ENCODE data around the gene PIP5K1B.

DNA sequence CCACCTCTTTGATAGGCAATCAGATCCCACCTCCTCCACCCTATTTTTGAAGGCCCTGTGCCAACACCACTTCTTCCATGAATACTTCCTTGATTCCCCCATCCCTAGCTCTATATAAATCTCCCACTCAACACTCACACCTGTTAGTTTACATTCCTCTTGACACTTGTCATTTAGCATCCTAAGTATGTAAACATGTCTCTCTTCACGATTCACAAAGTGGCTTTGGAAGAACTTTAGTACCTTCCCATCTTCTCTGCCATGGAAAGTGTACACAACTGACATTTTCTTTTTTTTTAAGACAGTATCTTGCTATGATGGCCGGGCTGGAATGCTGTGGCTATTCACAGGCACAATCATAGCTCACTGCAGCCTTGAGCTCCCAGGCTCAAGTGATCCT is 329.0 kb downstream of the PIP5K1B start:
- TF ChIP-seq, protein P1, sequence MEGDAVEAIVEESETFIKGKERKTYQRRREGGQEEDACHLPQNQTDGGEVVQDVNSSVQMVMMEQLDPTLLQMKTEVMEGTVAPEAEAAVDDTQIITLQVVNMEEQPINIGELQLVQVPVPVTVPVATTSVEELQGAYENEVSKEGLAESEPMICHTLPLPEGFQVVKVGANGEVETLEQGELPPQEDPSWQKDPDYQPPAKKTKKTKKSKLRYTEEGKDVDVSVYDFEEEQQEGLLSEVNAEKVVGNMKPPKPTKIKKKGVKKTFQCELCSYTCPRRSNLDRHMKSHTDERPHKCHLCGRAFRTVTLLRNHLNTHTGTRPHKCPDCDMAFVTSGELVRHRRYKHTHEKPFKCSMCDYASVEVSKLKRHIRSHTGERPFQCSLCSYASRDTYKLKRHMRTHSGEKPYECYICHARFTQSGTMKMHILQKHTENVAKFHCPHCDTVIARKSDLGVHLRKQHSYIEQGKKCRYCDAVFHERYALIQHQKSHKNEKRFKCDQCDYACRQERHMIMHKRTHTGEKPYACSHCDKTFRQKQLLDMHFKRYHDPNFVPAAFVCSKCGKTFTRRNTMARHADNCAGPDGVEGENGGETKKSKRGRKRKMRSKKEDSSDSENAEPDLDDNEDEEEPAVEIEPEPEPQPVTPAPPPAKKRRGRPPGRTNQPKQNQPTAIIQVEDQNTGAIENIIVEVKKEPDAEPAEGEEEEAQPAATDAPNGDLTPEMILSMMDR (IDR thresholded peaks at IDR 0.05) = no peak
- no peak for TF ChIP-seq POLR2A (IDR thresholded peaks at IDR 0.05)
